ENCODE measurements around the gene SYK.

The SYK gene

DNA sequence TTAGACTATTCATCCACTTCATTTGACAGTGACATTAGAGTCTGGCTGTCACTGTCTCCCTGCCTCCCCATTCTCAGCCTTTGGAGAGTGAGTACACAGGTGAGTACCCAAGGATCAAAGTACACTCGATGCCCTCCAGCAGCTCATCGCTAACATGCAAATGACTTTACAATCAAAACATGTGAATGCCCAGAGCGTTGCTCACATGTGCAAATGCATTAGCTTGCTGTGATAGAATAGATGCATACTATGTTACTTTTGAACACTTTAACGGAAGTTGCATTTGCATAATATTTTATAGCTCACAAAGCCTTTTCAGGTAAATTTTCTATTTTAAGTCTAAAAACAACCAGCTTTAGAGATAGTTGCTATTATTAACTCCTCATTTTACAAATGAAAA, 107.6 kb downstream of the SYK start:
- no peak for DNase-seq

DNA sequence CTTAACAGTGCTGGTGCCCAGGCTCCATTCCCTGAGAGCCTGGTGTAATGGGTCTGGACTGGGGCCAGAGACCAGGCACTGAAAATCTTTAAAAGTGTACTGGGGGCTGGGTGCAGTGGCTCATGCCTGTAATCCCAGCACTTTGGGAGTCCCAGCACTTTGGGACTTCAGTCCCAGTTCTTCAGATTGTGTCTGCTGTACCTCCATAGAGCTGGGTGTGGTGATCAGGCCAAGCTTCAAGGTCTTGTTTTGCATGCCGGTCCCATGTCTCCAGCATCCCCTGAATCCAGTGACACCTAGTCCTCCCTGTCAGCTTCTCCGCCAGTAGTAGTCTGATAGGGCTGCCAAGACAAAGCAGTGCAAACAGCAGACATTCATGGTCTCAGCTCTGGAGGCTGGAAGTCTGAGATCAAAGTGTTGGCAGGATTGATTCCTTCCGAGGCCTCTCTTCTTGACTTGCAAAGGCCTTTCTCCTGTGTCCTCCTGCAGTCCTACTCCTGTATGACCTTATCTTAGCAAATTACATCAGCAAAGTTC, 108.2 kb downstream of the SYK start:
- DNase-seq = no peak

DNA sequence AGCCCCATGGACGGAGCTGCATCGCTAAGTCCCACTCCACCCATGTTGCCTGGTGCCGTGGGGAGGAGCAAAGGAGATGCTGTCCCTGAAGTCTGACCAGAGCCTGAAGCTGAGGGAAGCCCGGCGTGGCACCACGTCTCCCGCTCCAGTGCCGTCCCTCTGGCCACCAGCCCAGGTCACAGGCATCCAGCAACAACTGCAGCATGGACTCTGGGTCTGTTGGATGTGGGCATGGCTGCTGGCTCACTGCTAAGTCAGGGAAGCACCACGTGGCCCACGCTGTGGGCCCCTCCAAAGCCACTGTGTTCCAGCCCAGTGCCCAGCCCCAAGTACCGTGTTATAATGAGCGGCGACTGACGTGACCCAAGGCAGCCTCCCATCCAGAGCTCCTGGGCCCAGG, 112.6 kb downstream of the SYK start:
- DNase-seq = no peak

DNA sequence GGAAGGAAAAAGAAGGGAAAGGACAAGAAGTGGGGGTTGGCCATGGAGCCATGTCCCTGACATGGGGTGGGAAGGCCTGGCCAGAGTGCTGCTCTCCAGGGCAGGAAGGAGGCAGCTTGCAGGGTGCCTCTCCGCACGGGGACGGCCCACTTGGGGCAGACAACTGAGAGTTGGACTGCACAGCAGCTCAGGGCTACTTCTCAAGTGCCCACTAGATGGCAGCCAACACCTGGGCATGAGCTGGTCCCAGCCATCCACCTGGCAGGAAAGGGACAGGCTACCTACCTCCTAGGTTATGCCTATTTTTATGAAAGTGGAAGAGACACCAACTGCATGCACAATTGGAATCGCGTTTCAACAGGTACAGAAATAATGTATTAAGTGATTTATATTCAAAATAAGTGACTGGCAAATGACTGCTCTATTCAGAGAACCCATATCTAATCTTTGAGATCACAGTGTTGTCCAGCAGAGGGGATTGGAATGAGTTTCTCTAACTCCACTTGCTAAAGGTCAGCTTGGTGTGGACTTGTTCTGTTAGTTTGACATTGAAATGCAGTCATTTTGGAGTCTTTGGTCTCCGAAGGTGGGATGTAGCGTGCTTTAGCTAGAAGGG, 113.4 kb downstream of the SYK start:
- peak; percentile 87 for DNase-seq

DNA sequence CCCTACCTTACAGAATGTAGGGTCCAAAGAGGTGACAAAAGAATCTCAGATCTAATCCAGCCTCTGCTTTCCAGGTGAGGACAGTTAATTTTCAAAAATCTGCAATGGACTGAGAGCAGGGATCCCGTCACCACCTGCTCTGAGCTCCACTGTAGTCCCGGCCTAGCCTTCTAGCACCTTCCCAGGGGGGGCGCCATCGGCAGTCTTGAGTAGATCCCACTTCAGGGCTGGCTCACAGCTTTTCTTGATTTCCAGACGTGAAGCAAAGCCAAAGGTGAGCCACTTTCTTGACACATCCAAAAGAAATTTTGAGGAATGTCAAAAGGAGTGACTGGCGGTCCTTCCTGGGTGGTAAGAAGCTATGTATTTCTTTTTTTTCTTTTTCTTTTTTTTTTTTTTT, 114.1 kb downstream of the SYK start:
- peak; percentile 71 for DNase-seq

DNA sequence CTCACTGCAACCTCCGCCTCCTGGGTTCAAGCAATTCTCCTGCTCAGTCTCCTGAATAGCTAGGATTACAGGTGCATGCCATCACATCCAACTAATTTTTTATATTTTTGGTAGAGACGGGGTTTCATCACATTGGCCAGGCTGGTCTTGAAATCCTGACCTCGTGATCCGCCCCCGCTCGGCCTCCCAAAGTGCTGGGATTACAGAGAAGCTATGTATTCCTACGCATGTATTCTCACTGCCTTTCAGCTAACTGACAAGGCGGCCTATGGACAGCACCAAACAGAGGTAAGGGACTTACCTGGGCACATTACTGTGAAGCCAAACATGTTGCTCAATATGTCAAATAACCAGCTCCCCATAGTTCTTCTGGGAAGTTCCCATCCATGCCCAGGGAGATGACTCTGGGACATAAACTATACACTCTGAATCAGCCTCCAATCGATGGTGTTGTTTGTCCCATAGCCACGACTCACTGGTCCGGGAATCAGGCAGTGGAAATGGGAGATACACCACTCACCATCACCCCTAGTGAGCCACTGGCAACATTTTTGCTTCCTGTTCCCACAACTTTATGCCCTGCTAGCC, 114.6 kb downstream of the SYK start:
- no peak for DNase-seq

DNA sequence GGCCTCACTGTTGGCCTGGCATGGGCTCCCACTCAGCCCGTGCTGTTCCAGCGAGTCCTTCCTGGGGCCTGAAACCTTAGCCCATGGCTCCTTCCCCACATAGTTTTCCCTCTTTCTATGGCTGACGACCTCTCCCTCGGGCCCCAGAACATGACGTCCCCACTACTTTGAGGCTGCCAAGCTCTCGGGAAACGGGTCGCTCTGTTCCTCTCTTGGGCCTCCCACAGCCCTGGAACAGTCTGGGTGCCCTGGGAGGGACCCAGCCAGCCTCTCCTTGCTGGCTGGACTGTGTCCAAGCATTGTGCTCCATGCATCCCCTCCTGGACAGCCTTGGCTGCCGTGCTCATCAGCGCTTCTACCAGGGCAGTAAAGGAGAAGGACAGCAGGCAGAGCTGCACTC, 118.3 kb downstream of the SYK start:
- DNase-seq = no peak

DNA sequence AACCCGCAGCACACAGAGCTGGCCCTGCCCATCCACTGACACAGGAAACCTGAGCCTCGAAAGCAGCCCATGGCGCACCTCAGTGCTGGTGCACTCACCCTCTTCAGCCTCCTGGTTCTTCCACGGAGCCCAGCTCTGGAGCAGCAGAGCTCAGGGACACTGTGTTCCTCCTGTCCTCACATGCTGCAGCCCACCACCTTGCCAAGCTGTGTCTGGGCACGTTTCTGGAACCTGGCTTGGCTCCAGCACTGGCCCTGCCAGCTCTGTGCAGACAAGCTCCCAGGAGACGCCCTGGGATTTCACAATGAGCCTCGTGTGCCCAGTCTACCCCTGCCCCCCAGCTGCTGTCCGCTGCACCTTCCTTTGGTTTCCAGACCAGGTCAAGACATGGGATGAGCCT, 119.5 kb downstream of the SYK start:
- DNase-seq = no peak

DNA sequence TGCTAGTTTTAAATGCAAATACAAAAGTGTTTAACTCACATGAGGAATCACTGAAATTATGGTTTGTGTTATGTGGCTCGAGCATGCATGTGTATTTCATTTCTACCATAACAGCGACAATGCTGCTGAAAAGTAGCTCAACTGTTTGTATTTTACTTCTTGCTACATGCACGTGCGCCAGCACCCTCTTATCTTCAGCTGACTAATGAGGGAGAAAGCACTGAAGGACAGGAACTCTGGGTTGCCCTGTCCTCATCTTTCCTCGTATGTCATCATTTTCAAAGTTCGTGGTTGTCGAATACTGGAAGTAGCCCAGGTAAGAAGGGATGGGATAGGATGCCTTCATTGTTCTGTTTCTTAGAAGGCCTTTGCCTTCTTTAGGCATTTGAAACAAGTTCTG, 120.3 kb downstream of the SYK start:
- DNase-seq = no peak

DNA sequence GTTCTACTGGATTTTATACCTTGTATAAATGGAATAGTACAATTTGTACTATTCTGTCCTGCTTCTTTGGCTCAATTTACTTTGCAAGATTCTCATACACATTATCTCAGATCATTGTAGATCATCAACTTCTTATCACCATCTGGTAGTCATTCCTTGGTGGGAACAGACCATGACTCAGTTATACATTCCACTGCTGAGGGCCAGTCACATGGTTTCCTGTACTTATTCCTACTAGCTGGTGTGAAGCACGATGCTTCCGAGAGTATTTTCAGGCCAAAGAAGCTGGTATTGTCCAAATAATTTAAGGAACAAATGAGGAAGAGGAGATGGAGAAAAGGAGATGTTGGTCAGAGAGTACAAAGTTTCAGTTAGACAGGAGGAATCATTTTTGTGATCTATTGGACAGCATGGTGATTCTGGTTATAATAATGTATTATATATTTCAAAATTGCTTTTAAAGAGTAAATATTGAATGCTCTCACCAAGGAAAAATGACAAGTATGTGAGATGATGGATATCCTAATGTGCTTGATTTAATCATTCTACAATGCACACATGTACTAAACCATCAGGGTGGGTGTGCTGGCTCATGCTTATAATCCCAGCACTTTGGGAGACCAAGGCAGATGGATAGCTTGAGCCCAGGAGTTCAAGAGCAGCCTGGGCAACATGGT, 124.1 kb downstream of the SYK start:
- no peak for DNase-seq

DNA sequence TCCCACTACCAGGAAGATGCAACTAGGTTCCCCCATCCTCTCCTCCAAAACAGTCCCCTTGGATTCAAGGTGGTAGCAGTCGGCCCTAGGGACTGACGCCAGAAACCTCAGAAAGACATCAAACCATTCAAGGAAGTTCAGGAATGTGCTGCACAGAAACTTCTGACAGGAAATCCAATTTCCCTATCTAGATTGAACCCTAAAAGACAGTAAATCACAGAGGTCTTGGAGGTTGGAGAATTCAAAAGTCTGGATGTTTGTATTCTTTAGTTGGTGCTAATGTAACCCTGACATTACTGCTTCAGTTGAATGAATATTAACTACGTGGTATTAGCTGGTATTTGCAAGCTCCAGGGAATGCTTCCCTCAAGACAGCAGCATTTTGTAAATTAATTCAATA, 125.3 kb downstream of the SYK start:
- DNase-seq = no peak

DNA sequence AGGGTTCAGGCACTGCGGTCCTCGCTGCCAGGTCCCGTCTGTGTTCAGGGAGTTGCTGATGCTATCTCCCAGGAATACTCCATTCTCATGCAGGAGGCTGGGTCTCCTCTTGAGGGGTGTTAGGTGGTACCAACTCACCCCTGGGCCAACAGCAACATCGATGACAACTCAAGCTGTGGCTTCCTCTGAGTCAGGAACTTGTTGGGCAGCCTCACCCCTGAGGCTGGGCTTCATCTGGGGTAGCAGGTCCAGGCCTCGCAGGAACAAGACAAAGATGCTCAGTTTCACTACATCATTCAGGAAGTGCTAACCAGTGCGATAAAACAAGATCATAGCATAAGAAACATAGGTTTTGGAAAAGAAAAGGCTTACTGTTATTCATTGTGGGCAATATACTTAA, 125.9 kb downstream of the SYK start:
- no peak for DNase-seq

DNA sequence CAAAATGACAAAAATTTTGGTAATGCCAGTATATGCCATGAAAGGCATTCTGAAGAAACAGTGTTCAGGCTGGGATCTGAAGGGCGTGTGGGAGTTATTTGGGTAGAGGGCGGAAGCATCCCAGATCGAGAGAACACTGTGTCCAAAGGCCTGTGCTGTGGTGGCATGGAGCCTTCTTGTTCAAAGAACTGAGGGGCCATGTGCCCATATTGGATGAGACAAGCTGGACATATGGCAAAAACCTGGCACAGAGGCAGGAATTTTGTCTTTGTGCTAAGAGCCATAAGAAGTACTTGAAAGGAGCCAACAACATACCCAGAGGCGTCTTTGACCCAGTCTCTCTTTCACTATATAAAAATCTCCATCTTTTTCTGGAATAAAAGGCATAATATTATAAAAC, 128.0 kb downstream of the SYK start:
- no peak for DNase-seq

DNA sequence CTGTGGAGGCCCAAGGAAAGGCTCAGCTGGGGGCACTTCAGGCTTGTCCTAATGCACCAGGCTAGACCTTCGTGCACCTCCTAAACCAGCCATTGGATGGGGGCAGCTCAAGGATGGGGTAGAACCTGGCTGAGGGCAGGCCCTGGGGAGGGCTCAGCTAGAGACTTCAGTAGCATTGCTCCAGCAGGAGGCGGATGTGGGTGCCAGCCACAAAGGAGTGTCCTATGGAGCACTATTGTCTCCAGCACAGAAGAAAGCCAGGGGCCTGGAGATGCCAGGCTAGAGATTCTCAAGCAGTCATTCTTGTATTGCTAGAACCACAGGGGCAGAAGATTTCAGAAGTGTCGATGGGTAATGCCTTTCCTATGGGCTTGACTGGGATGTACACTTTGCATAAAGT, 131.8 kb downstream of the SYK start:
- no peak for DNase-seq

DNA sequence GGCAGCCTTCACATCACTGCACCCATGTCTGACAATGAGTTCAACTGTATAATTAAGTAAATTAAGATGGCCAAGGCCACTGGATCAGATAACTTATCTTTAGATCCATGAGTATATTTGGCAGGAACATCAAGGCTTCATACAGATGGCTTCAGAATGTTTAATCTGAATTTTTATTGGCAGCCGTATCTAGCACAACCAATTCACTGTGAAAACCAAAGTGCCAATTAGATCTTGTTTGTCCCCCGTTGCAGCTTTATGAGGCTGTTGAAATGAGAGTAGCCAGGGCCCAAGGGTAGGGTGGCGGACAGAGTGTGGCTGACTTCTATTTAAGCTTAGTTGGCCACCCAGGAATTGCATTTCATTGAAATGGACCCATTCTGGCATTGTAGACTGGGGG, 137.7 kb downstream of the SYK start:
- no peak for DNase-seq

DNA sequence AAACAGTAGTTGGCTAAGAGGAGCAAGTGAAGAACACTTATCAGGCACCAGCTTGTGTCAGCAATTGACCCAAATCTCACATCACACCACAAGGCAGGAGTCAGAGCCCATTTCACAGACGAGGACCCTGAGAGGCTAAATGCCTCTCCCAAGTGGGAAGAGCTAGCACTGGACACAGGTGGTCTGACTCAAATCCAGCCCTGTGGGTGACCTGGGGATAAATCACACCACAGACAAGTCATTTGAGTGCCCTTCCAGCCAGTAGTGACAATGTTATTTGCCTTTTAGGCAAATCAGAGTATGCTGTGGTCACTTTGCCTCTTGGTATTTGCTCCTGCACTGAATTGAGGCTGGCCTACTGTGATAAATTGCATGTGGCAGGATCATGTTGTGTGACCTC, 138.7 kb downstream of the SYK start:
- no peak for DNase-seq

DNA sequence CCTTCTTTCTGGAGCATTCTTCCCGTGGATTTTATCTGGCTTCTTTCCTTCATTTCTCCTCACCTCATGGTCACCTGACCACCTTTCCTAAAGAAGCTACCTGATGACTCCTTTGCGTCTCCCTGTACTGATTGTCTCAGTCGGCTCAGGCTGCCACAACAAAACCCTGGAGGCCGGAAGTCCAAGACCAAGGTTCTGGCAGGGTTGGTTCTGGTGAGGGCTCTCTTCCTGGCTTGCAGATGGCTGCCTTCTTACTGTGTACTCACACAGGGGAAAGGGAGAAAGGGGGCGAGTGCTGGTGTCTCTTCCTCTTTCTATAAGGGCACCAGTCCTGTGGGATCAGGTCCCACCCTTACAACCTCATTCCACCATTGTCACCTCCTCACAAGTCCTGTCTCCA, 140.0 kb downstream of the SYK start:
- no peak for DNase-seq

DNA sequence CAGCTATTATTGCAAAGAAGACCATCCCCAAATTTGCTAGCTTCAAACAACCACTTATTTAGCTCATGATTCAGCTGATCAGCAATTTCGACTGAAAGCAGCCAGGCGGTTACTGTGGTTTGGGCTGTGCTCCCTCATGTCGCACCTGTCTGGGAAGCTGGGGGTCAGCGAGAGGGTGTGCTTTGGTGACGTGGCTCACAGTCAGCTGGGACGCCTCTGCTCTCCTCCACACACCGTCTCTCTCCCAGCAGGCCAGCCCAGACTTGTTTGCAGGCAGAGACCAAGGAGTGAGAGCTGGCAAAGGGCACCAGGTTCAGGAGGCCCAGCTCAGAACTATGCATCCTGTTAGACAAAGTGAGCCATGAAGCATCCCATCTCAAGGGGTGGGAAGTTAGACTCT, 140.9 kb downstream of the SYK start:
- DNase-seq = no peak

DNA sequence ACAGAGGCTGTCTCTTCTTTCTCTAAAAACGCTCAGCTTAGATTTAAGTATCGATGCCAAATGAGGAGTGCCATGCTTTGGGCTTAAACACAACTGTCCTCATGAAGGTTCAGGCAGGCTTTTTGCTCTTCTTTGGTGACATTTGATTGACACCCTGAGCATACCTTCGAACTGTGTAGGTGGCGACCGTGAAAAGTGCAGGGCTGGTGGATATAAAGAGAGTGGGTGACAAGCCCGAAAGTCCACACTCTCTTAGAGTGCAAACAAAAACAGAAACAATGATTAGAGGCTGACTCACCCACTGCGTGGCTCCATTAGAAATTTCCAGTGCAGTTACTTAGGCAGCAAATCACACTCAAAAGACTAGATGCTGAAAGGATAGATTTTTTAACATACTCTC, 141.7 kb downstream of the SYK start:
- no peak for DNase-seq

DNA sequence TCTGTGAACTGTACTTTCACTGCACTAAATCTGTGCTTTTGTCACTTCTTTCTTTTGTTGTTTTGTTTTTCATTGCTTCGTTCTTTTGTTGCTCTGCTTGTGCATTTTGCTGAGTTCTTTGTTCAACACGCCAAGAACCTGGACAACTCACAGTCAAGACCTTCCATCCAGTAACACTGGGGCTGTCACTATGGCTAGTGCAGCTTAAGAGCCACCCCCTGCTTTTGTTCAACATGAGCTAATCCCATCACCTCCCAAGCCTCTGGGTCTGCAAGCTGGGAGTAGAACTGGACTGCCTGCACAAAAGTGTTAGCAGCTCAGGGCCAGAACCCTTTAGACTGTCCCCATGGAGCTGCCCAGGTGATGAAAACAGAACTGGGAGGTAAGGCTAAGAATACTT, 143.7 kb downstream of the SYK start:
- DNase-seq = no peak

DNA sequence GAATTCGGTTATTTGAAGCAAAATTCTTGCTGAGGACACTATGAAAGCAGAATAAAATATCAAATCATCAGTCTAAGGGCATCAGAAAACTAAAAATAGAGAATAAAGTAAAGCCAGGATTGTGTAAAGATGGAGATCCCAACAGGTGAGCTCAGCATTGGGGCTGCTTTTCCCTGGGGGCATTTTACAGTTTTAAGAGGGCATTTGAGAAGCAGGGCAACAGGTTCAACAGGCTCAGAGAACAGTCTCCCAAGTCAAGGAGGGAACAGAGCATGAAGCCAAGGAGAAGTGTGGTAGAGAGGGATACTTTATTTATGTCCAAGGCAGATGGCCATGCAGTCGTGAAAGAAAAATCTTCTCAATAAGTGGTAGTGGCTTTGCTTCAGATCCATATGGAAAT, 145.4 kb downstream of the SYK start:
- no peak for DNase-seq
